ENCODE results near the gene PSG2.
"Not testable (repeated sequence)": the region's sequence is repeated elsewhere in the genome, so short reads cannot be mapped to it uniquely, and the experiment has no call there.

The PSG2 gene

DNA sequence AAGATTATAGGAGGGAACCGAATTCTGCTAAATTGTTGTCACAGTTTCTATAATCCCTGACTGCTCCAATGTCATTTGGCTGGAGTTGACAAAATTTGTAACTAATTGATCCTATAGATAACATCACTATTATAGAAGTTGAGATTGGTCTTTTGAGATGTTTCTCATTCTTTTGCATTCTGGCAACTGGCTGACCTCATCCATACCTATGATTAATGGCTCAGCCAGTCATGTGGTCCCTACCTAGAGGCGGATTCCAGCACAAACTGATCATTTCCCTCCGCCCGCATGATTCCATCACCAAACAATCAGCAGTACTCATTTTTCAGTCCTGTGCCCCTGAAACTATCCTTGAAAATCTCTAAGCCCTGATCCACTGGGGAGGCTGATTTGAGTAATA, 4.2 kb downstream of the PSG2 start:
- in situ Hi-C loops (cut with HindIII; ENCODE audit: low sequenced_read_pairs), result no loop called here

DNA sequence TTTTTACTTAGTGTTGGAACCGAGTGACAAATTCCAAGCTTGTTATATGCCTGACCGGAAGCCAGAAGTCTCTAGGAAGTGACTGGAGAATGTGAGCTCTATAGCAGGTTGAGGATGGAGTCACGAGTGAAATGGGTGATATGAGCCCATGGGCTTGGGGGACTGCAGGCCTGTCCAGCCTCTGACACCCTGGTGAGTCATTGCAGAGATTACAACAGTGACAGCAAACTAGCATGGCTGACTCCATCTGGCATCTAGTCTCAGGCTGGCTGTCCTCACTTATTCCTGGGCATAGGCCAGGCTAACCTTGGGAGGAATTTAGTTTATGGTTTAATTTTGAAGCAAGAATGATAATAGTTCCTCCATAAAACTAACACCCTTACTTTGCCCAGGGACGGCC, 4.6 kb downstream of the PSG2 start:
- in situ Hi-C loops (cut with HindIII; ENCODE audit: low sequenced_read_pairs), result not testable (repeated sequence)

GRCh38 chr19:43062418-43062817, 20.1 kb downstream of the PSG2 start:
- in situ Hi-C loops (cut with HindIII; ENCODE audit: low sequenced_read_pairs), result not testable (repeated sequence)

GRCh38 chr19:43061326-43061725, 21.2 kb downstream of the PSG2 start:
- in situ Hi-C loops (cut with HindIII; ENCODE audit: low sequenced_read_pairs), result not testable (repeated sequence)

GRCh38 chr19:43060254-43060653, 22.2 kb downstream of the PSG2 start:
- in situ Hi-C loops (cut with HindIII; ENCODE audit: low sequenced_read_pairs), result not testable (repeated sequence)

DNA sequence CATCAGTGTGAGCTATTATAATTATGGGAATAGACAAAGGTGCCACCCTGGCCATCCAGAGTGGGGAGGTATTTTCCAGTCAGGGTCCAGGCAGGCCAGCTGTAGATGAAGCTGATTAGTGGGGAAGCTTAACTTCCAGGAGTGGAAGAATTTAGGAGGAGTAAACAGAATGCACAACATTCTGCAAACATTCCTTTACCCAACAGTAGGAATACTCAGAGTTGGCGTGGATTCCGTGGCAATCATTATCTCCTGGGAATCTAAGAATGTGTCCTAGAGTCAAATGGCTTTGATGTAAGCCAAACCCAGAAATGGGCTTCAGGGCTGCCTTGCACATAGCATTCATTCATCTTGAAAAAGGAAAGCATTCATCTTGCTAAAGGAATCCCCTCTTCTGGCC, 23.0 kb downstream of the PSG2 start:
- in situ Hi-C loops (cut with HindIII; ENCODE audit: low sequenced_read_pairs), result not testable (repeated sequence)

DNA sequence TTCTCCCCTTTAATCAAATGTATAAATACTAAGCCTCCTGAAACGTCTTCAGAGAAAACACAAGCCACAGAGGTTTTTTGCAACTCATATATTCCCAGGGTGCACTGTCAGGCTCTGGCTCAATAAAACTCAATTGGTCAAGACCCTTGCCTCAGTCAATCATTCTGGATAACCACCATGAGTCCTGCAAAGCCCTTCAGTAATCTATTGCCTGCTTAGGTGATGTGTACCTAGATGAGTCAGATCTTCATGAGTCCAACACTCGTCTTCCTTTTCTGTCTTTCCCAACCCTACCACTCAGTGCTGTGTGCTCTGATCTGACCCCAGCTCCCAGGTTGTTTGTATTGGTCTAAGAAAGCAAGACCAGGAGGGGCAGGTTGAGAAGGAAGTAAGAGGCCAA, 24.1 kb downstream of the PSG2 start:
- in situ Hi-C loops (cut with HindIII; ENCODE audit: low sequenced_read_pairs), result not testable (repeated sequence)

- in situ Hi-C loops (cut with HindIII; ENCODE audit: low sequenced_read_pairs), result not testable (repeated sequence)
Observed at GRCh38 chr19:43047966-43048365, 34.5 kb downstream of the PSG2 start.

GRCh38 chr19:43046578-43046977, 35.9 kb downstream of the PSG2 start:
- in situ Hi-C loops (cut with HindIII; ENCODE audit: low sequenced_read_pairs), result not testable (repeated sequence)

DNA sequence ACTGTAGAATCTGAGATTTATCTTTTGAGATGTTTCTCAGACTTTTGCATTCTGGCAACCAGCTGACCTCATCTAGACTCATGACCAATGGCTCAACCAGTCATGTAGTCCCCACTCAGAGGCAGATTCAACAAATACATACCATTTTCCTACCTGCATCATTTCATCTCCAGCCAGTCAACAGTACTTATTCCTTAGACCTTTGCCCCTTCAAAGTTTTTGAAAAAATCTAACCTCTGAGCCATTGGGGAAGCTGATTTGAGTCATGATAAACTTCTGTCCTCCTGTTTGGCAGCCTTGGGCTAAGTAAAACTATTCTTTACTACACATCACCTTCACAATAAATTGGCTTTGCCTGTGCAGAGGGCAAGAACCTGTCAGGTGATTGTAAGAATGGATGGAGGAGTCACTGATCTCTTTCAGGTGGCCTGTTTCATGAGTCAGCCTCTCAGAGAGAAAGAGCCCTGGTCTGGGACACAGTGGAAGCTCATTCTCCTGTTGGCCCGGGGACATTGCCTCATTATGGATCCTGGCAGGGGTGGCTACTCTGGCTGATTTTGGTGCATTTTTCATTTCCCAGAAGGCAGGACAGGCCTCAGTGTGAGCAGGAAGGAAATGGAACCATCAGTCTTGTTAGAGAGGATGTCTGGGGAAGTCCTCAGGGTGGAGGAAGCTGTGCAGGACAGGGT, 38.9 kb downstream of the PSG2 start:
- in situ Hi-C loops (cut with HindIII; ENCODE audit: low sequenced_read_pairs), result not testable (repeated sequence)

DNA sequence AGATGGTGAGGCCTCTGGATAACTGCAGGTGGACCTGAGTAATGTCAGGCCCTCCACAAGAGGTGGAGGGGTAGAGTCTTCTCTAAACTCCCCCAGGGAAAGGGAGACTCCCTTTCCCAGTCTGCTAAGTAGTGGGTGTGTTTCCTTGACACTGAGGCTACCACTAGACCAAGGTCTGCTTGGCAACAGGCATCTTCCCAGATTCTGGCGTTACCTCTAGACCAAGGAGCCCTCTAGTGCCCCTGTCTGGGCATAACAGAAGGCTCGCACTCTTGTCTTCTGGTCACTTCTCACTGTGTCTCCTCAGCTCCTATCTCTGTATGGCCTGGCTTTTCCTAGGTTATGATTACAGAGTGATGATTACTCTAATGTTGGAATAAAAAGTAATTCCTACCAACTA, 50.9 kb downstream of the PSG2 start:
- in situ Hi-C loops (cut with HindIII; ENCODE audit: low sequenced_read_pairs), result not testable (repeated sequence)

- in situ Hi-C loops (cut with HindIII; ENCODE audit: low sequenced_read_pairs), result no loop called here
Observed at GRCh38 chr19:43028866-43029265, 53.6 kb downstream of the PSG2 start.

GRCh38 chr19:43027985-43028384, 54.5 kb downstream of the PSG2 start:
- in situ Hi-C loops (cut with HindIII; ENCODE audit: low sequenced_read_pairs), result not testable (repeated sequence)

- in situ Hi-C loops (cut with HindIII; ENCODE audit: low sequenced_read_pairs), result not testable (repeated sequence)
Observed at GRCh38 chr19:43027061-43027460, 55.4 kb downstream of the PSG2 start.

DNA sequence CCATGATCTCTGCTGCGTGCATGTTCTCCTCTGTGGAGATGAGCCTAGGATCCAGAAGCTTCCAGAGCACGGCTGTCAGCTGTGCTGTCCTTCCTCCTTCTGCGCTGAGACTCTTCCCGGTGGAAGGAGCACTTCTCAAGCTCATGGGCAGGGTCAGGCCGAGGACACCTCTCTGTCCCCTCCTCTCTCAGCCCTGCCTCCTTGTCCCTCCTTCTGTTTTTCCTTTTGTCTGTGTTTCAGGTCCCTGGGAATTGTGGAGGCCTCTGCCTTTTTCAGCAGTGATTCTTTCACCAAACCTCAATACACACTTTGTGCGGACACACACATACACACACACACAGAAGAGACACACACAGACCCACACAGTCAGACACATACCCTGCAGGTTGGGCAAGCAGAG, 56.1 kb downstream of the PSG2 start, which contains the start of gene PSG11:
Gene PSG11 (minus strand): TSS at position 101 of the 400 bp plus-strand sequence. CDS start 97 bp downstream, at position 4.
- in situ Hi-C loops (cut with HindIII; ENCODE audit: low sequenced_read_pairs), result not testable (repeated sequence)

DNA sequence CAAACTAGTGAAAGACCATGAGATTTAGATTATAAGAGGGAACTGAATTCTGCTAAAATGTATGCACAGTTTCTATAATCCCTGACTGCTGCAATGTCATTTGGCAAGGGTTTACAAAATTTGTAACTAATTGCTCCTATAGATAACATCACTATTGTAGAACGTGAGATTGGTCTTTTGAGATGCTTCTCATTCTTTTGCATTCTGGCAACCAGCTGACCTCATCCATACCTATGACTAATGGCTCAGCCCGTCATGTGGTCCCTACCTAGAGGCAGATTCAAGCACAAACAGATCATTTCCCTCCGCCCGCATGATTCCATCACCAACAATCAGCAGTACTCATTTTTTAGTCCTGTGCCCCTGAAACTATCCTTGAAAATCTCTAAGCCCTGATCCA, 60.4 kb downstream of the PSG2 start:
- in situ Hi-C loops (cut with HindIII; ENCODE audit: low sequenced_read_pairs), result not testable (repeated sequence)

DNA sequence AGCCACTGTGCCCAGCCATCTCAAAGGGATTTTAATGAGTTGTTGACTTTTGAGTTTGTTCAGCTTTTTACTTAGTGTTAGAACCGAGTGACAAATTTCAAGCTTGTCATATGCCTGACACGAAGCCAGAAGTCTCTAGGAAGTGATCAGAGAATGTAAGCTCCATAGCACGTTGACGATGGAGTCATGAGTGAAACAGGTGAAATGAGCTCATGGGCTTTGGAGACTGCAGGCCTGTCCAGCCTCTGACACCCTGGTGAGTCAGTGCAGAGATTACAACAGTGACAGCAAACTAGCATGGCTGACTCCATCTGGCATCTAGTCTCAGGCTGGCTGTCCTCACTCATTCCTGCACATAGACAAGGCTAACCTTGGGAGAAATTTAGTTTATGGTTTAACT, 60.9 kb downstream of the PSG2 start:
- in situ Hi-C loops (cut with HindIII; ENCODE audit: low sequenced_read_pairs), result not testable (repeated sequence)

DNA sequence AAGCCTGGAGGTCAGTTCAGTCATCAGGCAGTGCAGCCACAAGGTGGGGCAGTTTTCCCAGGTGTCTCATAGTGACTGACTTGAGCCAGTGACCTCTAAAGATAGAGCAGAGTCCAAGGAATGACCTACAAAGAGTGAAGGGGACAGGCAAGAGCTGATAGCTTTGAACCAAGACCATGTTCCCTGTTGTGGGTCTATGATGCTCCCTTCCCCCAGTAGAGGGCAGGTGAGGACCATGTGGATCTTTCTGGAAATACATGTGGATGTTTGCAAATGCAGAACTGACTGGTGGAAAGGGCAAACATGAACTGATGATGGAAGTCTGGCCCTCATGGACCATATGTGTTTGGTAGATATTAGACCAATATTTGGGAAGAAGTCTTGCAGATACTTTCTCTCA, 62.9 kb downstream of the PSG2 start:
- in situ Hi-C loops (cut with HindIII; ENCODE audit: low sequenced_read_pairs), result not testable (repeated sequence)

All from endothelial cell of hepatic sinusoid (primary cell).